ENCODE results near the gene DAPL1.

GRCh38 chr2:158775273-158776027 is 19.7 kb upstream of the DAPL1 start:
- TF ChIP-seq POLR2A (IDR thresholded peaks at IDR 0.05; ENCODE audit: low read depth, low read length) (no peak), TAF1 (IDR thresholded peaks at IDR 0.05; ENCODE audit: borderline replicate concordance, low read depth, low read length) (no peak), POLR2AphosphoS5 (IDR thresholded peaks at IDR 0.05; ENCODE audit: low read depth, low read length) (no peak)
